Esophagus muscularis mucosa (tissue), 4 donors: ENCODE data around the gene SIPA1L3. TPM values are rescaled to one million over a fixed set of nuclear protein-coding genes. Genes with fewer than 3 reads are reported as not detected.

Source experiments
- DNase-seq: peaks from one replicate; pipeline ENCODE4 v3.0.0-alpha.2; 2017; ENCODE audit errors: extremely low spot score
- H3K27ac ChIP-seq, 4 donors: fragments of 200-600 bp; sonication (generic); replicated peaks in 1 of 4; 1 replicate in 3 of 4; 2 replicates in 1 of 4; pipeline ENCODE4 v1.5.1; 2016 to 2019; ENCODE audit warnings: mild to moderate bottlenecking in 1 of 4
- H3K27me3 ChIP-seq, 4 donors: fragments of 200-600 bp; sonication (generic); one replicate each; pipeline versions ENCODE4 v1.5.1 to v1.6.0; 2016 to 2019
- H3K36me3 ChIP-seq, 4 donors: fragments of 200-600 bp; sonication (generic); one replicate each; pipeline ENCODE4 v1.5.1; 2016 to 2019
- H3K4me1 ChIP-seq, 4 donors: fragments of 200-600 bp; sonication (generic); one replicate each; pipeline ENCODE4 v1.5.1; 2016 to 2019
- H3K4me3 ChIP-seq, 4 donors: fragments of 200-600 bp; sonication (generic); 1 replicate in 2 of 4; 2 replicates in 2 of 4; pipeline ENCODE4 v1.5.1; 2016 to 2019; ENCODE audit warnings: mild to moderate bottlenecking in 4 of 4, moderate library complexity in 1 of 4
- H3K9me3 ChIP-seq, 4 donors: fragments of 200-600 bp; sonication (generic); 1 replicate in 3 of 4; 2 replicates in 1 of 4; pipeline ENCODE4 v1.5.1; 2016 to 2019
- EP300 ChIP-seq: sonication (generic); formaldehyde crosslinking; IDR thresholded peaks from one replicate; pipeline ENCODE4 v1.6.1; 2017; ENCODE audit warnings: antibody characterized with exemption
- POLR2A ChIP-seq: fragments of 450-650 bp; IDR thresholded peaks from one replicate; pipeline ENCODE4 v1.6.1; 2017; ENCODE audit warnings: antibody characterized with exemption, moderate library complexity, mild to moderate bottlenecking, low read depth
- POLR2AphosphoS5 ChIP-seq, 2 donors: sonication (generic); formaldehyde crosslinking; IDR thresholded peaks; one replicate each; pipeline ENCODE4 v1.6.1; 2017; ENCODE audit warnings: antibody characterized with exemption in 2 of 2
- WGBS: methylation state at CpG from one replicate; pipeline ENCODE4 v1.1.5; 2018; 5-methylcytosine and 5-hydroxymethylcytosine counted together
- intact Hi-C: fragments of 100-400 bp; cut with DNase I; formaldehyde crosslinking; loops from one replicate; pipeline ENCODE4 v1.15.1; 2023
- total RNA-seq, 4 donors: library from RNA; depleted of rRNA; stranded (reverse); fragments of >200 nt; gene quantifications; one replicate each; pipeline versions ENCODE4 v1.1.0 to v1.2.1, GENCODE V29; 2016
- TF ChIP-seq, protein P1 (sequence below), 3 experiments: fragments of 200-600 bp in 2 of 3; fragments of 450-650 bp in 1 of 3; sonication (generic) in 2 of 3; IDR thresholded peaks; one replicate each; pipeline ENCODE4 v1.5.1; 2017 to 2019; ENCODE audit warnings: antibody characterized with exemption in 3 of 3, mild to moderate bottlenecking in 2 of 3, moderate library complexity in 1 of 3

Gene SIPA1L3
- total RNA-seq, 4 donors from 2014 or later, result 10.4 to 17.9 (median 13.2) TPM

DNA sequence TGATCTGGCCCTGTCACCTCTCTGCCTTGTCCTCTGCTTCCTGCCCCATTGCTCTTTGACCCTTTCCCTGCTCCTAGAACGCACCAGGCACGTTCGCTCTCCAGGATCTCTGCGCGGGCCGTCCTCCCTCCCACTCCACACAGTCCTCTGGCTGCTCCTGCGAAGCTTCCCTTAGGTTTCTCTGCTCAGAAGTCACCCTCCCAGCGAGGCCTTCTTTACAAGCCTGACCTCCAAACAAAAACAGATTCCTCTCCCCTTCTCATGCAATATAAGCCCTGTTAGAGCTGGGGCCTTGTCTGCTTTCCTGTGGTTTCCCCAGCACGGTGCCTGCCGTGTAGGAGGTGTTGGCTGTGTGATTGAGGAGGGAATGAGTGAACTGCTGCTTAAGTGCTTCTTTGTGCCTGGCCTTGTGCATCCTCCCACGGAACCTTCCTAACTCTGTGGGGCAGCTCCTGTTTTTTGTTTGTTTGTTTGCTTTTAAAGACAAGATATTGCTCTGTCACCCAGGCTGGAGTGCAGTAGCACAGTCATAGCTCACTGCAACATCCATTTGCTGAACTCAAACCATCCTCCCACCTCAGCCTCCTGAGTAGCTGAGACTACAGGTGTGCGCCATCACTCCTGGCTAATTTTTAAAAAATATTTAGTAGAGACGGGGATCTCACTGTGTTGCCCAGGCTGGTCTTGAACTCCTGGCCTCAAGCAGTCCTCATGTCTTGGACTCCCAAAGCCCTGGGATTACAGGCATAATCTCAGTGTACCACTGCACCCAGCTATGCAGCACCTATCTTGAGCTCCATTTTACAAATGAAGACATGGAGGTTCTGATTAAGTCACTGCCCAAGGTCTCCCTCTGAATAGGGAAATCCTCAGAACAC lies 82.0 kb downstream of the SIPA1L3 start:
- no peak overlapping the region for H3K4me3 ChIP-seq
- H3K27ac ChIP-seq, result no peak overlapping the region
- H3K4me1 ChIP-seq, result no peaks in the 10 kb centered on the region
- no peaks in the 10 kb centered on the region for H3K9me3 ChIP-seq
- H3K36me3 ChIP-seq, result no peaks in the 10 kb centered on the region
- intact Hi-C loops, result no loop called here
- TF ChIP-seq POLR2AphosphoS5 (IDR thresholded peaks at IDR 0.05), result no peak
- no peak for TF ChIP-seq EP300
- TF ChIP-seq POLR2A, result no peak
- TF ChIP-seq, protein P1, sequence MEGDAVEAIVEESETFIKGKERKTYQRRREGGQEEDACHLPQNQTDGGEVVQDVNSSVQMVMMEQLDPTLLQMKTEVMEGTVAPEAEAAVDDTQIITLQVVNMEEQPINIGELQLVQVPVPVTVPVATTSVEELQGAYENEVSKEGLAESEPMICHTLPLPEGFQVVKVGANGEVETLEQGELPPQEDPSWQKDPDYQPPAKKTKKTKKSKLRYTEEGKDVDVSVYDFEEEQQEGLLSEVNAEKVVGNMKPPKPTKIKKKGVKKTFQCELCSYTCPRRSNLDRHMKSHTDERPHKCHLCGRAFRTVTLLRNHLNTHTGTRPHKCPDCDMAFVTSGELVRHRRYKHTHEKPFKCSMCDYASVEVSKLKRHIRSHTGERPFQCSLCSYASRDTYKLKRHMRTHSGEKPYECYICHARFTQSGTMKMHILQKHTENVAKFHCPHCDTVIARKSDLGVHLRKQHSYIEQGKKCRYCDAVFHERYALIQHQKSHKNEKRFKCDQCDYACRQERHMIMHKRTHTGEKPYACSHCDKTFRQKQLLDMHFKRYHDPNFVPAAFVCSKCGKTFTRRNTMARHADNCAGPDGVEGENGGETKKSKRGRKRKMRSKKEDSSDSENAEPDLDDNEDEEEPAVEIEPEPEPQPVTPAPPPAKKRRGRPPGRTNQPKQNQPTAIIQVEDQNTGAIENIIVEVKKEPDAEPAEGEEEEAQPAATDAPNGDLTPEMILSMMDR (IDR thresholded peaks at IDR 0.05), result no peak
- WGBS, result 89% methylated on average over 13 of the region's 13 CpGs
- no peaks in the 10 kb centered on the region for H3K27me3 ChIP-seq
- no peak for DNase-seq

DNA sequence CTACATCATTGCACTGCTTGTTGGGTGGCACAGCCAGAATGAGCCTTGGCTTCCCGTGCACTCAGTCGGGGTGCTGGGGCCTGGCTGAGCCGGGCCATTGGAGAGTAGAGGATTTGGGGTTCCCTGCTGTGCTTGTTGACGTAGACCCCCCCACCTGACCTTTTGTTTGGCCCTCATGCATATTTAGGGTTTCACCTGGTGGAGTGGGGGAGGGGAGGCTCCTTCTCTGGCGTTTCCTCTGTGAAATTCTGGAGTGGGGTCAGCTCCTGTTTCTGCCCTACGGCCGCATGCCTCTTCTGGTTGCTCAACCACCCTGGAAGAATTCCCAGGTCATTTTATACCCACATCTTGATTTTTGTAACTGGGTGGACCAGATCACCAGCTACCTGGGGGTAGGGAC lies 82.8 kb downstream of the SIPA1L3 start:
- Histone ChIP-seq H3K36me3 (peaks cover 0 to 3% (median 0%) of the 10 kb centered on the region in 4 donors), H3K9me3 (no peaks in the 10 kb centered on the region), H3K27me3 (no peaks in the 10 kb centered on the region), H3K27ac (no peak overlapping the region), H3K4me1 (no peaks in the 10 kb centered on the region), H3K4me3 (no peak overlapping the region)
- TF ChIP-seq, protein P1 (IDR thresholded peaks at IDR 0.05), result no peak
- TF ChIP-seq POLR2A (no peak), POLR2AphosphoS5 (IDR thresholded peaks at IDR 0.05) (no peak), EP300 (no peak)
- 92% methylated on average over 4 of the region's 7 CpGs for WGBS
- no peak for DNase-seq
- intact Hi-C loops, result no loop called here

DNA sequence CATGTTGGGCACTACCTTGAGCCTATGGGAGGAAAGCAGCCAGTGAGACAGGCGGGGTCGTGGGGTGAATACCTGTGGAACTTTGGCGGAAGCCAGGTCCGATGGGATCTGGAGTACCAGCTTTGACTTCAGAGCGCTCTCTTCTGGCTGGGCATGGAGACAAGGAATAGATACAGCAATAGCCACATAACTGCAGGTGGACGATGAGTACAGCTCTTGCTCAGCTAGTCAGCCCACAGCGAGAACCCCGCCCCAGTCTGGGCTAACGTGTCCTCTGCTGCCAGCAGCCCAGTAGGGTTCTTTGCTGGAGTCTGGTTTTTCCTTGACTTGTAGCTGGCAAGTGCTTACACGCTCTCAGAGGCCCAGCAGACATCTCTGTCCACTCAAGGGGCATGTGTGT lies 83.4 kb downstream of the SIPA1L3 start:
- no peaks in the 10 kb centered on the region for H3K9me3 ChIP-seq
- TF ChIP-seq POLR2A (no peak), POLR2AphosphoS5 (IDR thresholded peaks at IDR 0.05) (no peak), EP300 (no peak)
- TF ChIP-seq, protein P1 (IDR thresholded peaks at IDR 0.05), result no peak
- H3K36me3 ChIP-seq, result peaks cover 0 to 3% (median 0%) of the 10 kb centered on the region in 4 donors
- no peak overlapping the region for H3K4me3 ChIP-seq
- H3K4me1 ChIP-seq, result no peaks in the 10 kb centered on the region
- no peak for DNase-seq
- no peaks in the 10 kb centered on the region for H3K27me3 ChIP-seq
- no peak overlapping the region for H3K27ac ChIP-seq
- 96% methylated on average over 9 of the region's 10 CpGs for WGBS
- intact Hi-C loops, result no loop called here

DNA sequence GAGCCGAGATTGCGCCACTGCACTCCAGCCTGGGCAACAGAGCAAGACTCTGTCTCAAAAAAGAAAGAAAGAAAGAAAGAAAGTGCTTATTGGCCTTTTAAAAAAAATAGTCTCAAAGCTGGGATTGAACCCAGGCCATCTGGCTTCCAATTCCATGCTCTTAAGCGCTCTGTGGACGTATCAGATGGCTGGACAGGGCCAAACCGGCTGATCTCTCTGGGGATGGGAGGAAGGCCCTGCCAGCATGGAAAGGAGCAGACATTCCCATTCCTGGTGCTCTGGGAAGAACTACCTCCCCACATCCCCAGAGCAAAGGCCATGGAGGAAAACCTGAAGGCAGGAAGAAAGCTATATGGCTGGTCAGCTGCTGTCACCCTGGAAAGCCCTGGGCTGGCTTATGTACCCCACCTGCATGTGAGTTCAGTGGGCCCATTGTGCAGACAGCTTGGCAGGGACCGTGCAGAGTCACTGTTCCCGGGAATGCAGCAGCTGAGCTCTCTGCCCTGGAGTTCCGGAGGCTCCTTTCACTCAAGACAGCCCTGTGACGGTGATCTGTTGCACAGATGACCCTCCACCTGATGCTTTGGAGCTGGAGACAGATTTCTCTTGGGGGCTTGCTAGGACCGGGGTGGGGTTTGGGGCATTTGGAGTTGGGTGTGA lies 84.3 kb downstream of the SIPA1L3 start:
- no peak for DNase-seq
- Histone ChIP-seq H3K9me3 (no peaks in the 10 kb centered on the region), H3K4me3 (no peak overlapping the region), H3K27ac (no peak overlapping the region), H3K36me3 (peaks cover 0 to 3% (median 0%) of the 10 kb centered on the region in 4 donors), H3K4me1 (no peaks in the 10 kb centered on the region), H3K27me3 (no peaks in the 10 kb centered on the region)
- intact Hi-C loops, result no loop called here
- WGBS, result 89% methylated on average over 5 of the region's 10 CpGs
- TF ChIP-seq, protein P1 (IDR thresholded peaks at IDR 0.05), result no peak
